Stomach (tissue), 4 donors: ENCODE results near the gene DHRS7B.

Source experiments
- POLR2A ChIP-seq, 4 donors: fragments of 450-650 bp; IDR thresholded peaks; one replicate each; pipeline ENCODE4 v1.6.1; 2016; ENCODE audit warnings: antibody characterized with exemption in 4 of 4, control low read depth in 2 of 4, mild to moderate bottlenecking in 1 of 4, moderate library complexity in 1 of 4
- POLR2AphosphoS5 ChIP-seq, 3 donors: sonication (generic); formaldehyde crosslinking; IDR thresholded peaks; one replicate each; pipeline ENCODE4 v1.6.1; 2016; ENCODE audit warnings: antibody characterized with exemption in 3 of 3
- TF ChIP-seq, protein P1 (sequence below), 7 experiments: fragments of 450-650 bp in 4 of 7; fragments of 200-600 bp in 3 of 7; sonication (generic) in 3 of 7; IDR thresholded peaks; one replicate each; pipeline ENCODE4 v1.5.1; 2016 to 2019; ENCODE audit warnings: antibody characterized with exemption in 7 of 7, control low read depth in 2 of 7, mild to moderate bottlenecking in 1 of 7

DNA sequence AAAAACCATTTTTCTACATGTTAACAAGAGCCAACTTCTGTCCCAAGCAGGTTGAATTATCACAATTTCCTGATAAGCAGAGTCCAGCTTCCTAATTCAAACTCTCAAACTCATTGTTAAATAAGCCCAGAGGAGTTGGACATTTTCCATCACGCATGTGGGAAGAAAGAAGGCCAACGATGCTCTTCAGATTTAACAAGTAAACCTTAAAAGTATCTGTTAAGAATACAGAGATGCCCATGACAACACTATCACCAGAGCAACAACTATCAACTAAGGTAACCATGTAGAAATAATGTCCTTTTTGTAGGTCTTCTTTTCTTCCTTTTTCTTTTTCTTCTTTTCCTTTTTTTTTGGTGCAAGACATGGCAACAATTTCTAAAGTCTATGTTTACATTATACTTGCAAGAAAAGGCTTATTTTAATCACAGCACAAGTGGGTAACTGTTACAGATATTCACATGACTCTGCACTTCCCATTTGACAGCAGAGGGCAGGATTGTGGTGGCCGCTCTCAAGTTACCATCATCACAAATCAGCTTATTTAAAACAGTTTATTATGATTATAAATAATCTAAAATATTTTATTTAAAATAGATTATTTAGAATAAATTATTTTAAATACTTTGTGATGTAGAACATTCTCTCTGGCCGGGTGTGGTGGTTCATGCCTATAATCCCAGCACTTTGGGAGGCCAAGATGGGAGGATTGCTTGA lies 35.7 kb upstream of the DHRS7B start:
- TF ChIP-seq, protein P1, sequence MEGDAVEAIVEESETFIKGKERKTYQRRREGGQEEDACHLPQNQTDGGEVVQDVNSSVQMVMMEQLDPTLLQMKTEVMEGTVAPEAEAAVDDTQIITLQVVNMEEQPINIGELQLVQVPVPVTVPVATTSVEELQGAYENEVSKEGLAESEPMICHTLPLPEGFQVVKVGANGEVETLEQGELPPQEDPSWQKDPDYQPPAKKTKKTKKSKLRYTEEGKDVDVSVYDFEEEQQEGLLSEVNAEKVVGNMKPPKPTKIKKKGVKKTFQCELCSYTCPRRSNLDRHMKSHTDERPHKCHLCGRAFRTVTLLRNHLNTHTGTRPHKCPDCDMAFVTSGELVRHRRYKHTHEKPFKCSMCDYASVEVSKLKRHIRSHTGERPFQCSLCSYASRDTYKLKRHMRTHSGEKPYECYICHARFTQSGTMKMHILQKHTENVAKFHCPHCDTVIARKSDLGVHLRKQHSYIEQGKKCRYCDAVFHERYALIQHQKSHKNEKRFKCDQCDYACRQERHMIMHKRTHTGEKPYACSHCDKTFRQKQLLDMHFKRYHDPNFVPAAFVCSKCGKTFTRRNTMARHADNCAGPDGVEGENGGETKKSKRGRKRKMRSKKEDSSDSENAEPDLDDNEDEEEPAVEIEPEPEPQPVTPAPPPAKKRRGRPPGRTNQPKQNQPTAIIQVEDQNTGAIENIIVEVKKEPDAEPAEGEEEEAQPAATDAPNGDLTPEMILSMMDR (IDR thresholded peaks at IDR 0.05) = no peak
- TF ChIP-seq POLR2A (IDR thresholded peaks at IDR 0.05) = no peak
- TF ChIP-seq POLR2AphosphoS5 (IDR thresholded peaks at IDR 0.05) = no peak
